ENCODE results near the gene TBC1D10B. TPM values are rescaled to one million over a fixed set of nuclear protein-coding genes. Genes with fewer than 3 reads are reported as not detected.

TBC1D10B gene
- total and polyA plus RNA-seq, 2 of the 8 experiments (the other 6 are each of a cell fraction or from before 2014, with no cell fraction given), result 15.4 to 28.6 TPM

- TF ChIP-seq SP4 (IDR thresholded peaks at IDR 0.05; ENCODE audit: low read length), result no peak
- no peak for TF ChIP-seq SIX5 (IDR thresholded peaks at IDR 0.05; ENCODE audit: low read depth, low read length)
- no peak for TF ChIP-seq RXRA (IDR thresholded peaks at IDR 0.05; ENCODE audit: insufficient read depth, low read depth, low read length)
- TF ChIP-seq BCL11A (IDR thresholded peaks at IDR 0.05; ENCODE audit: low read depth in 2 of 2, low read length in 2 of 2), result no peak
- TF ChIP-seq ATF3 (IDR thresholded peaks at IDR 0.05; ENCODE audit: insufficient read depth, low read depth, low read length), result no peak
- TF ChIP-seq JUN (IDR thresholded peaks at IDR 0.05; ENCODE audit: low read depth, low read length), result no peak
- no peak for TF ChIP-seq PHF8 (conservative IDR thresholded peaks at IDR 0.05; ENCODE audit: low read depth, low read length)
- no peak for TF ChIP-seq HDAC2 (IDR thresholded peaks at IDR 0.05; ENCODE audit: borderline replicate concordance in 1 of 2, low read depth in 2 of 2, low read length in 2 of 2)
- no peak for TF ChIP-seq CHD2 (IDR thresholded peaks at IDR 0.05; ENCODE audit: low read length)
- TF ChIP-seq SIRT6 (IDR thresholded peaks at IDR 0.05; ENCODE audit: low read length), result no peak
- TF ChIP-seq GABPA (IDR thresholded peaks at IDR 0.05; ENCODE audit: borderline replicate concordance, insufficient read depth, low read length), result no peak
- ChIA-PET CTCF (ENCODE audit: partially characterized antibody) (interaction anchor here (1.1 to 1.5 kb wide), 2 partner anchors 36 to 121 kb away, joined by 3 to 4 read pairs; no protein-coding TSS in a partner anchor), POLR2A (ENCODE audit: partially characterized antibody) (interaction anchor here (0.9 to 1.5 kb wide), 3 partner anchors 11 to 264 kb away, joined by 3 to 4 read pairs (median 3); partner anchors contain the start of gene ZNF48)
- H4K5ac ChIP-seq (ENCODE audit: insufficient read length, low read depth, low read length), result no peak overlapping the region
- no peak overlapping the region for H2BK20ac ChIP-seq (ENCODE audit: low read length)
- no peaks in the 10 kb centered on the region for H3K27me3 ChIP-seq (replicated peaks in 1 of 4; ENCODE audit: control insufficient read depth in 3 of 4, extremely low read depth in 1 of 4, insufficient read depth in 3 of 4, low read length in 3 of 4)
- H3K27ac ChIP-seq (ENCODE audit: low read depth, low read length), result no peak overlapping the region
- H4K91ac ChIP-seq (replicated peaks; ENCODE audit: insufficient read length, low read length), result no peak overlapping the region
- peaks cover 2 to 18% of the 10 kb centered on the region in 2 experiments for H4K20me1 ChIP-seq (replicated peaks in 1 of 2; ENCODE audit: control insufficient read depth in 1 of 2, insufficient read depth in 2 of 2, low read length in 2 of 2)
- H2BK5ac ChIP-seq (ENCODE audit: low read depth, low read length), result no peak overlapping the region
- no peak overlapping the region for H2BK120ac ChIP-seq (replicated peaks; ENCODE audit: low read depth, low read length)
- no peaks in the 10 kb centered on the region for H3K79me2 ChIP-seq (ENCODE audit: control insufficient read depth in 1 of 2, insufficient read depth in 2 of 2, low read length in 2 of 2)
- FAIRE-seq, result no peak
- no peak overlapping the region for H2AK5ac ChIP-seq (ENCODE audit: low read depth, low read length)
- H3K4me2 ChIP-seq (ENCODE audit: insufficient read depth in 1 of 2, low read depth in 2 of 2, low read length in 2 of 2), result no peak overlapping the region
- H2BK12ac ChIP-seq (ENCODE audit: low read depth, low read length), result no peak overlapping the region
- H3K4me1 ChIP-seq (replicated peaks in 1 of 4; ENCODE audit: control insufficient read depth in 3 of 4, insufficient read depth in 4 of 4, low read length in 3 of 4), result peaks cover 3 to 7% (median 5%) of the 10 kb centered on the region in 4 experiments; a peak in 6 of 7 replicates
- peaks cover 0 to 11% (median 4%) of the 10 kb centered on the region in 4 experiments; a peak in 7 of 8 replicates for H3K36me3 ChIP-seq (ENCODE audit: control insufficient read depth in 2 of 4, insufficient read depth in 4 of 4, low read length in 3 of 4)
- no peak overlapping the region for H3K23ac ChIP-seq (ENCODE audit: insufficient read length)
- 93% methylated on average over 5 of the region's 5 CpGs; no CpG with 5 or more reads in 1 of the 2 experiments for WGBS, 2 experiments (ENCODE audit: extremely low coverage in 1 of 2, insufficient coverage in 1 of 2, insufficient read length in 1 of 2, insufficient replicate concordance in 2 of 2, low coverage in 1 of 2, low lambda C conversion rate in 2 of 2, missing lambda C conversion rate in 1 of 2)
- no peak overlapping the region for H2AFZ ChIP-seq (ENCODE audit: low read length)
- peaks cover 5% of the 10 kb centered on the region; the same call in 1 of the 2 replicates for H3K79me1 ChIP-seq (ENCODE audit: low read depth, low read length)
- H3K14ac ChIP-seq (ENCODE audit: insufficient read length), result no peak overlapping the region
- no peak overlapping the region for H3K56ac ChIP-seq (replicated peaks; ENCODE audit: insufficient read length, low read depth, low read length)
- no peak overlapping the region; the same call in 1 of the 2 replicates for H2BK15ac ChIP-seq (ENCODE audit: low read length)
- H4K8ac ChIP-seq (ENCODE audit: extremely low read depth, insufficient read depth, low read length), result no peak overlapping the region
- H3K9me3 ChIP-seq (ENCODE audit: insufficient read depth in 2 of 2, low read depth in 1 of 2, low read length in 1 of 2), result no peaks in the 10 kb centered on the region
- H3K4me3 ChIP-seq (ENCODE audit: extremely low read depth in 1 of 4, insufficient read depth in 2 of 4, low read depth in 3 of 4, low read length in 4 of 4), result no peak overlapping the region
- no peak overlapping the region for H3K4ac ChIP-seq (replicated peaks; ENCODE audit: insufficient read length, low read depth, low read length)
- no peak overlapping the region for H3K9ac ChIP-seq (replicated peaks in 1 of 4; ENCODE audit: extremely low read depth in 1 of 4, low read depth in 3 of 4, low read length in 3 of 4)
- no peak for DNase-seq (ENCODE audit: low read depth in 1 of 2, low spot score in 2 of 2)
- no peak overlapping the region for H3K18ac ChIP-seq (ENCODE audit: extremely low read depth, low read length)
- H3K23me2 ChIP-seq (ENCODE audit: low read depth, low read length), result peaks cover 4% of the 10 kb centered on the region; the same call in 1 of the 2 replicates
Measured at GRCh38 chr16:30414159-30414558, 43.9 kb upstream of the TBC1D10B start.
